Left ventricle myocardium inferior (tissue), 1 donor: ENCODE data around the gene NOL7. TPM values are rescaled to one million over a fixed set of nuclear protein-coding genes. Genes with fewer than 3 reads are reported as not detected.
A peak's percentile ranks its signal among the peaks of the same experiment; 100 is the strongest.

Experiments
- DNase-seq: peaks from one replicate; pipeline ENCODE4 v3.0.0-alpha.2; 2020
- H3K27ac ChIP-seq: fragments of 200-600 bp; replicated peaks from 2 replicates; pipeline ENCODE4 v1.8.0; 2021
- H3K27me3 ChIP-seq: fragments of 200-600 bp; 2 replicates; pipeline ENCODE4 v1.8.0; 2021; ENCODE audit warnings: low read depth
- H3K36me3 ChIP-seq: fragments of 200-600 bp; 2 replicates; pipeline ENCODE4 v1.8.0; 2021
- H3K4me1 ChIP-seq: fragments of 200-600 bp; 2 replicates; pipeline ENCODE4 v1.8.0; 2021
- H3K4me3 ChIP-seq: fragments of 200-600 bp; 2 replicates; pipeline ENCODE4 v1.8.0; 2021; ENCODE audit warnings: mild to moderate bottlenecking, moderate library complexity
- H3K9me3 ChIP-seq: fragments of 200-600 bp; replicated peaks from 2 replicates; pipeline ENCODE4 v1.8.0; 2021
- intact Hi-C: fragments of 100-400 bp; cut with micrococcal nuclease; formaldehyde crosslinking; loops from one replicate; pipeline ENCODE4 v1.11.0; 2022
- total RNA-seq: library from RNA; stranded (reverse); fragmentation: NEBNext Ultra II Directional; extraction: Animal tissue kit (Norgen Biotek cat#: 25700); gene quantifications from one replicate; pipeline ENCODE4 v1.2.1, GENCODE V29; 2021
- TF ChIP-seq, protein P1 (sequence below): fragments of 200-600 bp; IDR thresholded peaks from 2 replicates; pipeline ENCODE4 v1.8.0; 2021; ENCODE audit warnings: antibody characterized with exemption, mild to moderate bottlenecking, borderline replicate concordance
- donor health status: DM: no; HTN: yes; CAD: no; lungs with severe emphysema.

The NOL7 gene
- total RNA-seq, 1 donor from 2014 or later, result 46.9 TPM

DNA sequence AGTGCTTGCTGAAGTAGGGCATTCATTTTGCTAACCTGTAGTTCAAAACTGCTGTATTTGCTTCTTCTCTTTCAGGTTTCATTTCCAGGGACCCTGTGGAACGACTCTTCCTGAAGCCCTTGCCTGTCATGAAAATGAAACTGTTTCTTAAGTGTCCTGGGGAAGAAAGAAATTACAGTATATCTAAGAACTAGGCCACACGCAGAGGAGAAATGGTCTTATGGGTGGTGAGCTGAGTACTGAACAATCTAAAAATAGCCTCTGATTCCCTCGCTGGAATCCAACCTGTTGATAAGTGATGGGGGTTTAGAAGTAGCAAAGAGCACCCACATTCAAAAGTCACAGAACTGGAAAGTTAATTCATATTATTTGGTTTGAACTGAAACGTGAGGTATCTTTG is 3.4 kb upstream of the NOL7 start:
- Histone ChIP-seq H3K9me3 (no peaks in the 10 kb centered on the region), H3K27ac (peak overlapping the region; percentile 87), H3K27me3 (no peaks in the 10 kb centered on the region), H3K4me3 (peak overlapping the region; percentile 44), H3K4me1 (peaks cover 51% of the 10 kb centered on the region), H3K36me3 (peaks cover 21% of the 10 kb centered on the region)
- intact Hi-C loops, result no loop called here
- no peak for DNase-seq
- TF ChIP-seq, protein P1, sequence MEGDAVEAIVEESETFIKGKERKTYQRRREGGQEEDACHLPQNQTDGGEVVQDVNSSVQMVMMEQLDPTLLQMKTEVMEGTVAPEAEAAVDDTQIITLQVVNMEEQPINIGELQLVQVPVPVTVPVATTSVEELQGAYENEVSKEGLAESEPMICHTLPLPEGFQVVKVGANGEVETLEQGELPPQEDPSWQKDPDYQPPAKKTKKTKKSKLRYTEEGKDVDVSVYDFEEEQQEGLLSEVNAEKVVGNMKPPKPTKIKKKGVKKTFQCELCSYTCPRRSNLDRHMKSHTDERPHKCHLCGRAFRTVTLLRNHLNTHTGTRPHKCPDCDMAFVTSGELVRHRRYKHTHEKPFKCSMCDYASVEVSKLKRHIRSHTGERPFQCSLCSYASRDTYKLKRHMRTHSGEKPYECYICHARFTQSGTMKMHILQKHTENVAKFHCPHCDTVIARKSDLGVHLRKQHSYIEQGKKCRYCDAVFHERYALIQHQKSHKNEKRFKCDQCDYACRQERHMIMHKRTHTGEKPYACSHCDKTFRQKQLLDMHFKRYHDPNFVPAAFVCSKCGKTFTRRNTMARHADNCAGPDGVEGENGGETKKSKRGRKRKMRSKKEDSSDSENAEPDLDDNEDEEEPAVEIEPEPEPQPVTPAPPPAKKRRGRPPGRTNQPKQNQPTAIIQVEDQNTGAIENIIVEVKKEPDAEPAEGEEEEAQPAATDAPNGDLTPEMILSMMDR, result no peak

DNA sequence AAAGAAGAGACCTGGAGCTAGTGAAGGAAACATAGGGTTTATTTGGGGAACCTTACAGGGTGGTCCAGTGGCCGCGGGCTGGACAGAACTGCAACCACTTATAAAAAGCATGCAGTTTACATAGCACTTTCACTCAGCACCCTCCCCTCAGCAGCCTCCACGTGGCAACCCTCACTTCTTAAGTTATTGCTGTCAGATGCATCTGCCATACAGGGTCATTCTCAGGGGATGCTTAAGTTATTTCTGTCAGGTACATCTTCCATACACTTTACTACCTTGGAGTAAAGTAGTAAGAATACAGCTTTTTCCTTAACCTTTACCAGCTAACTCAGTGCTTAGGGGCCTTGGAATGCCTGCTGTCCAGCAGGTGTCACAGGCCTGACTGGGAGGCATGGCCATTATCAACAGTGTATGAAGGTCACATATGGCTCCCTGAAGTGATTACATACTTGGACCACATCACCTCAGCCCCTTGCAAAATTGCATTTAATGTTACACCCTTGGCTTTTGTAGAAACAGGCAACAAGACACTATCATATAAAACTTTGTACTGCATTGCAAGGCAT is 2.0 kb upstream of the NOL7 start:
- Histone ChIP-seq H3K4me1 (peaks cover 56% of the 10 kb centered on the region), H3K9me3 (no peaks in the 10 kb centered on the region), H3K4me3 (no peak overlapping the region), H3K27me3 (no peaks in the 10 kb centered on the region), H3K27ac (peak overlapping the region; percentile 87), H3K36me3 (peaks cover 30% of the 10 kb centered on the region)
- TF ChIP-seq, protein P1, result no peak
- intact Hi-C loops, result no loop called here
- no peak for DNase-seq

- no peaks in the 10 kb centered on the region for H3K27me3 ChIP-seq
- H3K4me3 ChIP-seq, result peak overlapping the region; percentile 84
- H3K27ac ChIP-seq, result peak overlapping the region; percentile 87
- TF ChIP-seq, protein P1, result no peak
- peaks cover 36% of the 10 kb centered on the region for H3K36me3 ChIP-seq
- peaks cover 56% of the 10 kb centered on the region for H3K4me1 ChIP-seq
- peak; percentile 44 for DNase-seq
- intact Hi-C loops, result no loop called here
- H3K9me3 ChIP-seq, result no peaks in the 10 kb centered on the region
These were observed 809 bp upstream of the NOL7 start for GRCh38 chr6:13614126-13614925.

- H3K27me3 ChIP-seq, result no peaks in the 10 kb centered on the region
- TF ChIP-seq, protein P1, result no peak
- intact Hi-C loops, result no loop called here
- H3K4me1 ChIP-seq, result peaks cover 51% of the 10 kb centered on the region
- no peaks in the 10 kb centered on the region for H3K9me3 ChIP-seq
- peaks cover 44% of the 10 kb centered on the region for H3K36me3 ChIP-seq
- peak; percentile 53 for DNase-seq
- H3K4me3 ChIP-seq, result peak overlapping the region; percentile 84
- peak overlapping the region; percentile 87 for H3K27ac ChIP-seq
These were observed 621 bp downstream of the NOL7 start for GRCh38 chr6:13615792-13616120.

DNA sequence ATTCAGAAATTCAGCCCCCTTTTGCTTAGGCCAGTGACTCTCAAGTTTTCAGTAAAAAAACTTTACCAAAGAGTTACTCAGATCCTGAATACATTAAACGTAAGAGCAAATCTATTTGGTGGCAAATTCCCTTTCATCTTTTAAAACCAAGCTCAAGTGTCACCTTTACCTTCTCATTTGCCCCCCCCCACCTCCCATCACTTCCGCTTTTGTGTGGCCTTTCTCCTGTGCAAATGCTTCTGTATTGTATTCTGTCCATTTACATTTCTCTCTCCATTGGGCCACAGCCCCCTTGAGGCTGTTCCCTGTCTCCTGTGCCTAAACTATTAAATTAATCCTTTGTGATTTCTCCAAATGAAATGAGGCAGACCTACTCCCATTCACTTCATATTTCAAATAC is 1.9 kb downstream of the NOL7 start:
- no peak for DNase-seq
- intact Hi-C loops, result no loop called here
- H3K27me3 ChIP-seq, result no peaks in the 10 kb centered on the region
- H3K36me3 ChIP-seq, result peaks cover 55% of the 10 kb centered on the region
- no peak overlapping the region for H3K27ac ChIP-seq
- no peak overlapping the region for H3K4me3 ChIP-seq
- no peaks in the 10 kb centered on the region for H3K9me3 ChIP-seq
- TF ChIP-seq, protein P1, result no peak
- peaks cover 47% of the 10 kb centered on the region for H3K4me1 ChIP-seq
